Astrocyte (in vitro differentiated cells and primary cell): ENCODE results near the gene PYGO2. TPM values are rescaled to one million over a fixed set of nuclear protein-coding genes. Genes with fewer than 3 reads are reported as not detected.

Source experiments
- DNase-seq: peaks from one replicate; pipeline ENCODE4 v3.0.0-alpha.2; 2010; ENCODE audit warnings: low read depth
- FAIRE-seq: peaks from 2 replicates; lab custom pipeline; 2011; peaks lifted over from hg19 to GRCh38; lab: Jason Lieb, UNC
- H2AFZ ChIP-seq: 2 replicates; pipeline ENCODE4 v1.6.0; 2012; ENCODE audit warnings: low read depth, low read length, inconsistent platforms
- H3K27ac ChIP-seq: 2 replicates; pipeline ENCODE4 v1.5.1; 2011; ENCODE audit warnings: low read depth, low read length, inconsistent platforms
- H3K27me3 ChIP-seq: 2 replicates; pipeline ENCODE4 v1.6.0; 2011; ENCODE audit warnings: low read length, inconsistent platforms; ENCODE audit not compliant: insufficient read depth
- H3K36me3 ChIP-seq: 2 replicates; pipeline ENCODE4 v1.5.1; 2011; ENCODE audit warnings: low read length, inconsistent platforms; ENCODE audit not compliant: insufficient read depth
- H3K4me1 ChIP-seq: 2 replicates; pipeline ENCODE4 v1.5.1; 2011; ENCODE audit warnings: low read length, inconsistent platforms; ENCODE audit not compliant: insufficient read depth
- H3K4me2 ChIP-seq: 2 replicates; pipeline ENCODE4 v1.6.0; 2012; ENCODE audit warnings: low read length, inconsistent platforms
- H3K4me3 ChIP-seq: 2 replicates; pipeline ENCODE4 v1.5.1; 2011; ENCODE audit warnings: low read depth, mild to moderate bottlenecking, low read length, inconsistent platforms; ENCODE audit not compliant: insufficient read depth
- H3K79me2 ChIP-seq: 2 replicates; pipeline ENCODE4 v1.6.0; 2012; ENCODE audit warnings: mild to moderate bottlenecking, low read length, inconsistent platforms; ENCODE audit not compliant: insufficient read depth
- H3K9ac ChIP-seq: 2 replicates; pipeline ENCODE4 v1.6.0; 2012; ENCODE audit warnings: mild to moderate bottlenecking, low read length, inconsistent platforms
- H3K9me3 ChIP-seq: 2 replicates; pipeline ENCODE4 v1.5.1; 2012; ENCODE audit warnings: low read depth, mild to moderate bottlenecking, low read length, inconsistent platforms; ENCODE audit not compliant: insufficient read depth
- H4K20me1 ChIP-seq: 2 replicates; pipeline ENCODE4 v1.6.0; 2012; ENCODE audit warnings: low read length, inconsistent platforms; ENCODE audit not compliant: insufficient read depth
- H3K27ac Mint-ChIP-seq: one replicate; pipeline ENCODE4 v1.8.0; 2021; ENCODE audit warnings: mild to moderate bottlenecking, mixed read lengths; ENCODE audit not compliant: unreplicated experiment
- H3K27me3 Mint-ChIP-seq: one replicate; pipeline ENCODE4 v1.8.0; 2021; ENCODE audit warnings: low read depth, mixed read lengths; ENCODE audit not compliant: unreplicated experiment
- H3K36me3 Mint-ChIP-seq: one replicate; pipeline ENCODE4 v1.8.0; 2021; ENCODE audit warnings: low read depth, mixed read lengths; ENCODE audit not compliant: unreplicated experiment
- H3K4me1 Mint-ChIP-seq: one replicate; pipeline ENCODE4 v1.8.0; 2021; ENCODE audit warnings: low read depth, mixed read lengths; ENCODE audit not compliant: unreplicated experiment
- H3K4me3 Mint-ChIP-seq: one replicate; pipeline ENCODE4 v1.8.0; 2021; ENCODE audit warnings: mild to moderate bottlenecking, moderate library complexity, mixed read lengths; ENCODE audit not compliant: unreplicated experiment
- H3K9me3 Mint-ChIP-seq: one replicate; pipeline ENCODE4 v1.8.0; 2021; ENCODE audit warnings: mild to moderate bottlenecking, mixed read lengths; ENCODE audit not compliant: unreplicated experiment
- EZH2 ChIP-seq: IDR thresholded peaks from 2 replicates; pipeline ENCODE4 v1.6.1; 2012; ENCODE audit warnings: mild to moderate bottlenecking, low read length, inconsistent platforms; ENCODE audit not compliant: insufficient read depth
- total RNA-seq: library from RNA; stranded (reverse); gene quantifications from 2 replicates; pipeline ENCODE4 v1.2.1, GENCODE V29; 2021
- TF ChIP-seq, protein P1 (sequence below): IDR thresholded peaks from 2 replicates; pipeline ENCODE4 v1.5.1; 2011; ENCODE audit warnings: low read depth, mild to moderate bottlenecking, inconsistent platforms, low read length, moderate library complexity; ENCODE audit not compliant: insufficient read depth

Gene PYGO2
- total RNA-seq, 1 donor from 2014 or later = 21.8 TPM

DNA sequence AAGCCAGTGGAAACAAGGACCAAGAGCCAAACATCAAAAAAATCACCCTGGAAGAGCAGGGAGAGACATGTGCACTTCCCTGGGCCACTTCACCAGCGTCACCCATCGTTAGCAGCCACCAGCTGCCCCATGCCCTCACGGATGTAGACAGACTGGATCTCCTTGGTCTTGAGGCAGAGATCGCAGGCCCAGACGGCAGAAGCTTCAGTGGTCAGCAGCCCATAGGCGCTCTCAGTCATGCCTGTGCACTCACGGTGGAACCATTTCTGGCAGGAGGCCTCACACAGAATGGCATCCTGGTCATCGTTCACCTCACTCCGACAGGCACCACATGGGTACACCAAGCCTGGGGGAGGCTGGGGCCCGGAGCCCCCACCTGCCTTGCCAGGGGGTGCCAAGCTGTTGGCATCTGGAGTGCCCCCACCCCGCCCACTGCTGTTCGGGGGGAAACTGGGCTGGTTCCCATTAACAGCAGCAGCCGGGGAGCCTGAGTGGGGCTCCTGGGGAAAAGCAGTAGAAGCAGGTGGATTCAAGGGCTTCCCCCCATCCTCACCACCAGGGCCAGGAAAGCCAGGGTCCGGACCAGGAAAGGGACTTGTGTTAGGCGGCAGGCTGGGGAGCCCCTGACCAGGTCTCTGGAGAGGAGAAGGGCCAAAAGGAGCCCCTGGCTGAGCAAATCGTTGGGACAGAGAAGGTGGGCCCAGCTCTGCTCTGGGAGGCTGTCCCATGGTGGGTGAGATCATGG, 2.7 kb downstream of the PYGO2 start:
- Histone ChIP-seq H3K4me2 (no peak overlapping the region), H3K27me3 (no peaks in the 10 kb centered on the region), H3K4me1 (peaks cover 45% of the 10 kb centered on the region), H2AFZ (no peak overlapping the region), H4K20me1 (peaks cover 21% of the 10 kb centered on the region), H3K9me3 (no peaks in the 10 kb centered on the region), H3K9ac (no peak overlapping the region), H3K36me3 (peaks cover 7% of the 10 kb centered on the region), H3K27ac (no peak overlapping the region), H3K79me2 (peaks cover 32% of the 10 kb centered on the region), H3K4me3 (no peak overlapping the region)
- DNase-seq (no peak), FAIRE-seq (no peak)
- Mint-ChIP-seq H3K4me1 (peaks cover 36% of the 10 kb centered on the region), H3K27me3 (no peaks in the 10 kb centered on the region), H3K36me3 (peaks cover 9% of the 10 kb centered on the region), H3K27ac (peak overlapping the region; percentile 81), H3K9me3 (no peaks in the 10 kb centered on the region), H3K4me3 (peak overlapping the region; percentile 42)
- TF ChIP-seq EZH2 = no peak
- TF ChIP-seq, protein P1, sequence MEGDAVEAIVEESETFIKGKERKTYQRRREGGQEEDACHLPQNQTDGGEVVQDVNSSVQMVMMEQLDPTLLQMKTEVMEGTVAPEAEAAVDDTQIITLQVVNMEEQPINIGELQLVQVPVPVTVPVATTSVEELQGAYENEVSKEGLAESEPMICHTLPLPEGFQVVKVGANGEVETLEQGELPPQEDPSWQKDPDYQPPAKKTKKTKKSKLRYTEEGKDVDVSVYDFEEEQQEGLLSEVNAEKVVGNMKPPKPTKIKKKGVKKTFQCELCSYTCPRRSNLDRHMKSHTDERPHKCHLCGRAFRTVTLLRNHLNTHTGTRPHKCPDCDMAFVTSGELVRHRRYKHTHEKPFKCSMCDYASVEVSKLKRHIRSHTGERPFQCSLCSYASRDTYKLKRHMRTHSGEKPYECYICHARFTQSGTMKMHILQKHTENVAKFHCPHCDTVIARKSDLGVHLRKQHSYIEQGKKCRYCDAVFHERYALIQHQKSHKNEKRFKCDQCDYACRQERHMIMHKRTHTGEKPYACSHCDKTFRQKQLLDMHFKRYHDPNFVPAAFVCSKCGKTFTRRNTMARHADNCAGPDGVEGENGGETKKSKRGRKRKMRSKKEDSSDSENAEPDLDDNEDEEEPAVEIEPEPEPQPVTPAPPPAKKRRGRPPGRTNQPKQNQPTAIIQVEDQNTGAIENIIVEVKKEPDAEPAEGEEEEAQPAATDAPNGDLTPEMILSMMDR = no peak

DNA sequence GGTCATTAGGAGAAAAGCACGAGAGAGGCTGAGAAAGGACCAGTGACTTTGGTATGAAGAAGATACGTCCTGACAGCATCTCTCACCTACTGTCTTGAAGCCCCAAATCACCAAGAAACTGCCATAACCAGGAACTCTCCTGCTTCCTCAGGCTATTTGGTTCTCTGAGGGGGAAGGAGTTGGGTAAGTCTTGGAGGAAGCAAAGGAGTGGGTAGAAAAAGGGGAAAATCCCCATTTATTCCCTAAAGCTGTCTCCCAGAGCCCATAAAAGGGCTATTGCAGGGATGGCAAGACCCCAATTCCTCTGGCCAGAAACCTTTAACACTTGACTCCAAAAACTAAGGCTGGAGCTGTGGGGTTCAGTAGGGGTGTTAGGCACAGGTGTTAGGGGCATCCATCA, 3.5 kb downstream of the PYGO2 start:
- Histone ChIP-seq H3K9me3 (no peaks in the 10 kb centered on the region), H3K36me3 (peaks cover 1% of the 10 kb centered on the region), H3K27me3 (no peaks in the 10 kb centered on the region), H3K4me3 (no peak overlapping the region), H3K4me2 (no peak overlapping the region), H4K20me1 (peaks cover 20% of the 10 kb centered on the region), H3K79me2 (peaks cover 36% of the 10 kb centered on the region), H3K27ac (no peak overlapping the region), H2AFZ (no peak overlapping the region), H3K9ac (peak overlapping the region; percentile 3), H3K4me1 (peaks cover 41% of the 10 kb centered on the region)
- peak overlapping the region; percentile 42 for H3K4me3 Mint-ChIP-seq
- H3K27me3 Mint-ChIP-seq = no peaks in the 10 kb centered on the region
- H3K9me3 Mint-ChIP-seq = no peaks in the 10 kb centered on the region
- TF ChIP-seq EZH2 = no peak
- TF ChIP-seq, protein P1 = no peak
- peaks cover 36% of the 10 kb centered on the region for H3K4me1 Mint-ChIP-seq
- H3K27ac Mint-ChIP-seq = peak overlapping the region; percentile 81
- FAIRE-seq (no peak), DNase-seq (no peak)
- peaks cover 8% of the 10 kb centered on the region for H3K36me3 Mint-ChIP-seq

DNA sequence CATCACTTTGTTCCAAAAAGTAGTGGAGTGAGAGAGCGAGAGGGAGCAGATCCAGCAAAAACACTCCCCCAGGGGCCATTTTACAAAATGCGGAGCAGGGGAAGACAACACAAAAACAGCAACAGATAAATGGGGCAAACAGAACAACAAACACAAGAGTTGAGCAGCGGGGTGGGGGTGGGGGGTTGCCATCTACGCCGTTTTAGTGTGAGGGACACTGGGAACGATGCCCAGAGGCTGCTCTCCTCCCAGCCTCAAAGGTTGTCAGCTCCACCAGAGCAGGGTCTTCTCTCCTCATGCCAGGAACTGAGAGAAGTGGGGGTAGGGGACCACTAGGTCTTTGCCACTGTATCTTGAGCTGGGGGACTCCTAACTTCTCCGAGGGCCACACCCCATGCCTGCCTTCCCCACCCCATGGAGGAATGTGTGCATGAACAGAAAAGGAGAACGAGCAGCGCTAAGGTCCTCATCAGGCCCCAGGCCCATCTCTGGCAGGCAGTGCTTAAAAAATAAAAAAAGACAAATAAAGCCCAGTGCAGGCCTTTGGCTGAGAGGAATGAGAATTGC, 4.4 kb downstream of the PYGO2 start:
- Histone ChIP-seq H4K20me1 (peaks cover 26% of the 10 kb centered on the region), H3K9ac (peak overlapping the region; percentile 86), H3K36me3 (no peaks in the 10 kb centered on the region), H3K4me2 (peak overlapping the region; percentile 96), H3K4me3 (no peak overlapping the region), H3K27ac (no peak overlapping the region), H3K9me3 (no peaks in the 10 kb centered on the region), H3K4me1 (peaks cover 34% of the 10 kb centered on the region), H3K27me3 (no peaks in the 10 kb centered on the region), H3K79me2 (peaks cover 40% of the 10 kb centered on the region), H2AFZ (no peak overlapping the region)
- Mint-ChIP-seq H3K4me3 (peak overlapping the region; percentile 35), H3K9me3 (no peaks in the 10 kb centered on the region), H3K27me3 (no peaks in the 10 kb centered on the region), H3K36me3 (peaks cover 9% of the 10 kb centered on the region), H3K27ac (peak overlapping the region; percentile 98), H3K4me1 (peaks cover 35% of the 10 kb centered on the region)
- TF ChIP-seq, protein P1 = no peak
- TF ChIP-seq EZH2 = no peak
- DNase-seq (no peak), FAIRE-seq (no peak)
